GM12878 (cell line): ENCODE results near the gene C1QTNF8. TPM values are rescaled to one million over a fixed set of nuclear protein-coding genes. Genes with fewer than 3 reads are reported as not detected.

Experiments
- ATAC-seq: fragments of 200-7000 bp; cut with Tn5 transposase; 3 replicates; pipeline ENCODE4 v1.9.1; 2020; ENCODE audit warnings: mild to moderate bottlenecking, moderate library complexity
- BruUV-seq: library from RNA; stranded (reverse); fragments of 400-500 nt; replicated peaks from 2 replicates; lab custom pipeline; 2021; lab: Mats Ljungman, UMichigan
- CTCF ChIA-PET: fragments of 300-600 bp; sonication (Branson Sonifier 250); formaldehyde crosslinking; extraction: SDS; loops from one replicate; lab custom pipeline; 2021; ENCODE audit warnings: inconsistent platforms; lab: Yijun Ruan, JAX
- POLR2A ChIA-PET: fragments of 350-600 bp; formaldehyde crosslinking; extraction: SDS; loops from one replicate; lab custom pipeline; 2021; ENCODE audit warnings: inconsistent platforms; lab: Charles Lee
- RAD21 ChIA-PET: fragments of 300-600 bp; sonication (Branson Sonifier 250); formaldehyde crosslinking; loops from one replicate; lab custom pipeline; 2023; ENCODE audit warnings: antibody characterized with exemption; ENCODE audit not compliant: unreplicated experiment; lab: Charles Lee
- SMC1A ChIA-PET: fragments of 300-600 bp; sonication (Branson Sonifier 250); formaldehyde crosslinking; loops from one replicate; lab custom pipeline; 2023; ENCODE audit not compliant: unreplicated experiment, uncharacterized antibody; lab: Charles Lee
- DNase-seq: peaks from one replicate; pipeline ENCODE4 v3.0.0-alpha.2; 2011; ENCODE audit warnings: low read depth, low spot score
- FAIRE-seq: peaks from 3 replicates; lab custom pipeline; 2011; peaks lifted over from hg19 to GRCh38; lab: Jason Lieb, UNC
- H2AFZ ChIP-seq: 2 replicates; pipeline ENCODE4 v1.6.0; 2011; ENCODE audit warnings: low read depth, low read length, control low read depth; ENCODE audit not compliant: control insufficient read depth
- H3K27ac ChIP-seq: 2 replicates; pipeline ENCODE4 v1.5.1; 2011; ENCODE audit warnings: control low read depth; ENCODE audit not compliant: control insufficient read depth, insufficient read depth
- H3K27me3 ChIP-seq, 2 experiments: replicated peaks in 1 of 2; 2 replicates each; pipeline versions ENCODE4 v1.6.0 to v1.6.1; 2011; ENCODE audit warnings: low read length in 1 of 2; ENCODE audit not compliant: control insufficient read depth in 2 of 2, insufficient read depth in 2 of 2
- H3K36me3 ChIP-seq, 2 experiments: 2 replicates each; pipeline ENCODE4 v1.5.1; 2011; ENCODE audit warnings: low read length in 1 of 2; ENCODE audit not compliant: control insufficient read depth in 2 of 2, insufficient read depth in 2 of 2
- H3K4me1 ChIP-seq: 2 replicates; pipeline ENCODE4 v1.6.1; 2011; ENCODE audit warnings: mild to moderate bottlenecking, low read length, moderate library complexity, mixed read lengths; ENCODE audit not compliant: control insufficient read depth, insufficient read depth
- H3K4me2 ChIP-seq: 2 replicates; pipeline ENCODE4 v1.6.0; 2011; ENCODE audit warnings: control low read depth; ENCODE audit not compliant: control insufficient read depth, insufficient read depth
- H3K4me3 ChIP-seq: fragments of 200-600 bp; sonication (generic); 2 replicates; pipeline ENCODE4 v1.5.1; 2016
- H3K79me2 ChIP-seq: 2 replicates; pipeline ENCODE4 v1.6.0; 2011; ENCODE audit warnings: low read length; ENCODE audit not compliant: control insufficient read depth, insufficient read depth
- H3K9ac ChIP-seq: 2 replicates; pipeline ENCODE4 v1.8.0; 2011; ENCODE audit warnings: low read length, control low read depth, mixed read lengths; ENCODE audit not compliant: control insufficient read depth, insufficient read depth
- H3K9me3 ChIP-seq: replicated peaks from 3 replicates; pipeline ENCODE4 v1.5.1; 2011; ENCODE audit warnings: mild to moderate bottlenecking, low read length; ENCODE audit not compliant: control insufficient read depth, insufficient read depth
- H4K20me1 ChIP-seq: 2 replicates; pipeline ENCODE4 v1.6.0; 2011; ENCODE audit not compliant: control insufficient read depth, insufficient read depth
- NR2C2 ChIP-seq: IDR thresholded peaks from 2 replicates; pipeline ENCODE4 v1.6.1; 2011; ENCODE audit warnings: borderline replicate concordance, low read depth; ENCODE audit not compliant: control insufficient read depth, insufficient read length
- POLR2A ChIP-seq: IDR thresholded peaks from 2 replicates; pipeline ENCODE4 v1.6.1; 2011; ENCODE audit warnings: low read depth, mild to moderate bottlenecking, low read length
- SPI1 ChIP-seq: IDR thresholded peaks from 2 replicates; pipeline ENCODE4 v1.6.1; 2011; ENCODE audit warnings: low read depth, mild to moderate bottlenecking, low read length, moderate library complexity, borderline replicate concordance; ENCODE audit not compliant: insufficient read depth
- WGBS: methylation state at CpG from one replicate; pipeline ENCODE4 v1.1.6; 2016; ENCODE audit warnings: low lambda C conversion rate; ENCODE audit not compliant: insufficient replicate concordance, insufficient coverage; ENCODE audit errors: missing lambda C conversion rate; 5-methylcytosine and 5-hydroxymethylcytosine counted together
- in situ Hi-C: fragments of 300-500 bp; cut with MboI; formaldehyde crosslinking; loops from 9 replicates; pipeline ENCODE4 v1.14.3; 2018; ENCODE audit warnings: mixed read lengths
- intact Hi-C: fragments of 100-400 bp; cut with micrococcal nuclease; formaldehyde crosslinking; loops from one replicate; pipeline ENCODE4 v1.14.2; 2022; ENCODE audit not compliant: unreplicated experiment
- polyA plus RNA-seq, 11 experiments: library from polyadenylated mRNA; depleted of rRNA in 4 of 11; unstranded in 6 of 11; stranded (reverse) in 5 of 11; fragments of >200 nt; fragmentation: Nextera tagmentation in 4 of 11; fragmentation: Illumina TruSeq in 1 of 11; extraction: Ambion mirVana in 4 of 11; extraction: Trizol in 1 of 11; gene quantifications; 1 replicate in 1 of 11; 2 replicates in 10 of 11; pipeline versions ENCODE4 v1.2.1 to v1.2.3, GENCODE V29; 2011 to 2016; ENCODE audit warnings: inconsistent platforms in 2 of 11, missing spikeins in 2 of 11, low read depth in 1 of 11
- total RNA-seq, 4 experiments: library from RNA; depleted of rRNA in 3 of 4; stranded (reverse); fragments of >200 nt in 3 of 4; fragmentation: Illumina TruSeq in 1 of 4; extraction: Trizol in 1 of 4; gene quantifications; 2 replicates each; pipeline versions ENCODE4 v1.2.1 to v1.2.3, GENCODE V29; 2013 to 2021
- TF ChIP-seq, protein P1 (sequence below): IDR thresholded peaks from 2 replicates; pipeline ENCODE4 v1.6.1; 2012; ENCODE audit warnings: low read depth, low read length, improper control_type of control experiment
- TF ChIP-seq, protein P2 (sequence below): IDR thresholded peaks from 2 replicates; pipeline ENCODE4 v1.6.1; 2012; ENCODE audit warnings: low read depth, low read length, improper control_type of control experiment

The C1QTNF8 gene
- total and polyA plus RNA-seq, 10 of the 15 experiments (the other 5 are each of a cell fraction or from before 2014, with no cell fraction given): not detected

DNA sequence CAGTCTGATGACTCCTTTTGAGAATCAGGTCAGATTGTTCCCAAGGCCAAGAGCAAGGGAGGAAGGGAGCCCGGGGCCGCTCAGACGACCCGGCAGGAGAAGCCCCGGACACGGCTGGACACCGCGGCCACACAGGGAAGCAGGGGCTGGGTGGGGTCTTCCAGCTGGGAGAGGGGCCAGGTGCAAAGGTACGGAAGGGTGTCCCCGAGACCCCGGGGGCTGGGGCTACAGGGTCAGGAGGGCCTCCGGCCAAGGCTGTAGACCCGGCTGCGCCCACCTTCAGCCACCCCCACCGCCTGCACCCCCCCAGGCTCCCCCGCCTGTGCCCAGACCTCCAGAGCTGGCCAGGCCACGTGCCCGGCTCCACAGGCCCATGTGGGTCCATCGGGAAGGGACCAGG is 21.9 kb upstream of the C1QTNF8 start:
- Histone ChIP-seq H2AFZ (no peak overlapping the region), H4K20me1 (no peaks in the 10 kb centered on the region), H3K27me3 (no peaks in the 10 kb centered on the region), H3K4me3 (no peak overlapping the region), H3K9ac (no peak overlapping the region), H3K79me2 (no peaks in the 10 kb centered on the region), H3K27ac (no peak overlapping the region), H3K4me2 (no peak overlapping the region), H3K9me3 (no peaks in the 10 kb centered on the region), H3K36me3 (no peaks in the 10 kb centered on the region), H3K4me1 (no peaks in the 10 kb centered on the region)
- ChIA-PET SMC1A (no interaction called here), RAD21 (no interaction called here), POLR2A (no interaction called here), CTCF (no interaction called here)
- intact Hi-C loops (no loop called here), in situ Hi-C loops (no loop called here)
- TF ChIP-seq, protein P1, sequence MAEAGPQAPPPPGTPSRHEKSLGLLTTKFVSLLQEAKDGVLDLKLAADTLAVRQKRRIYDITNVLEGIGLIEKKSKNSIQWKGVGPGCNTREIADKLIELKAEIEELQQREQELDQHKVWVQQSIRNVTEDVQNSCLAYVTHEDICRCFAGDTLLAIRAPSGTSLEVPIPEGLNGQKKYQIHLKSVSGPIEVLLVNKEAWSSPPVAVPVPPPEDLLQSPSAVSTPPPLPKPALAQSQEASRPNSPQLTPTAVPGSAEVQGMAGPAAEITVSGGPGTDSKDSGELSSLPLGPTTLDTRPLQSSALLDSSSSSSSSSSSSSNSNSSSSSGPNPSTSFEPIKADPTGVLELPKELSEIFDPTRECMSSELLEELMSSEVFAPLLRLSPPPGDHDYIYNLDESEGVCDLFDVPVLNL: no peak
- TF ChIP-seq NR2C2: no peak
- TF ChIP-seq SPI1: no peak
- TF ChIP-seq, protein P2, sequence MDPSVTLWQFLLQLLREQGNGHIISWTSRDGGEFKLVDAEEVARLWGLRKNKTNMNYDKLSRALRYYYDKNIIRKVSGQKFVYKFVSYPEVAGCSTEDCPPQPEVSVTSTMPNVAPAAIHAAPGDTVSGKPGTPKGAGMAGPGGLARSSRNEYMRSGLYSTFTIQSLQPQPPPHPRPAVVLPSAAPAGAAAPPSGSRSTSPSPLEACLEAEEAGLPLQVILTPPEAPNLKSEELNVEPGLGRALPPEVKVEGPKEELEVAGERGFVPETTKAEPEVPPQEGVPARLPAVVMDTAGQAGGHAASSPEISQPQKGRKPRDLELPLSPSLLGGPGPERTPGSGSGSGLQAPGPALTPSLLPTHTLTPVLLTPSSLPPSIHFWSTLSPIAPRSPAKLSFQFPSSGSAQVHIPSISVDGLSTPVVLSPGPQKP: no peak
- no peak for TF ChIP-seq POLR2A
- BruUV-seq: no TSS peak
- WGBS: 53% methylated on average over 10 of the region's 19 CpGs
- DNase-seq (no peak), FAIRE-seq (no peak), ATAC-seq (no peak)
